Activated naive CD4-positive, alpha-beta T cell treated with anti-CD3 and anti-CD28 coated beads for 36 hours (primary cell): ENCODE data around the gene KIF18A. TPM values are rescaled to one million over a fixed set of nuclear protein-coding genes. Genes with fewer than 3 reads are reported as not detected.

Experiments
- CTCF ChIA-PET: fragments of 350-600 bp; sonication (Branson Sonifier 250); formaldehyde crosslinking; loops from one replicate; lab custom pipeline; 2021; ENCODE audit warnings: antibody characterized with exemption; lab: Charles Lee
- DNase-seq: peaks from one replicate; pipeline ENCODE4 v3.0.0-alpha.2; 2020
- H3K27ac Mint-ChIP-seq: one replicate; pipeline ENCODE4 v1.8.0; 2021; ENCODE audit warnings: mild to moderate bottlenecking, mixed read lengths
- H3K27me3 Mint-ChIP-seq: one replicate; pipeline ENCODE4 v1.8.0; 2021; ENCODE audit warnings: low read depth, mixed read lengths
- H3K36me3 Mint-ChIP-seq: one replicate; pipeline ENCODE4 v1.8.0; 2021; ENCODE audit warnings: low read depth, mixed read lengths
- H3K4me1 Mint-ChIP-seq: one replicate; pipeline ENCODE4 v1.8.0; 2021; ENCODE audit warnings: low read depth, mixed read lengths
- H3K4me3 Mint-ChIP-seq: one replicate; pipeline ENCODE4 v1.8.0; 2021; ENCODE audit warnings: mild to moderate bottlenecking, moderate library complexity, mixed read lengths
- H3K9me3 Mint-ChIP-seq: one replicate; pipeline ENCODE4 v1.8.0; 2021; ENCODE audit warnings: mixed read lengths
- intact Hi-C: fragments of 100-400 bp; cut with micrococcal nuclease; formaldehyde crosslinking; loops from one replicate; pipeline ENCODE4 v1.15.1; 2023
- total RNA-seq, 2 experiments: library from RNA; stranded (reverse); gene quantifications; one replicate each; pipeline ENCODE4 v1.2.3, GENCODE V29; 2021

Gene KIF18A
- total RNA-seq, 2 experiments from 2014 or later, result 34.7 to 36.5 TPM

DNA sequence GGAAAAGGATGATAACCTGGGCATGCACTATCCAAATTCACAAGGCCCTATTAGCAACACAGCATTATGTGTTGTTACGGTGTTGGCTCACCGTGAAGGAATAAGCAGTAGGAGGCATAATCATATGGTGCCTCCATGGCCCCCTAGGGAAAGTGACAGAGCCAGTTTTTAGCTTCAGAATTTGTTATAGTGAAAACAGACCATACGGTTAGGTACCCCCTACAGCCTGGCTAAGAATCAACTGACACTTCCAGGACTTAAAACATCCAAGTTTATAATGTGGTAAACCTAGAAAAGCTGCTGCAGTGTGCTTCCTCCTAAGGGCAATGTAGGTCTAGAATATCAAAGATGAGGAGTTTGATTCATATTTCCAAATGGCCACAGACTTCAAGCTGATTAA is 30.4 kb downstream of the KIF18A start:
- Mint-ChIP-seq H3K36me3 (peaks cover 15% of the 10 kb centered on the region), H3K4me3 (no peak overlapping the region), H3K27me3 (no peaks in the 10 kb centered on the region), H3K4me1 (no peaks in the 10 kb centered on the region), H3K27ac (no peak overlapping the region), H3K9me3 (no peaks in the 10 kb centered on the region)
- CTCF ChIA-PET, result no interaction called here
- intact Hi-C loops, result no loop called here
- DNase-seq, result no peak

DNA sequence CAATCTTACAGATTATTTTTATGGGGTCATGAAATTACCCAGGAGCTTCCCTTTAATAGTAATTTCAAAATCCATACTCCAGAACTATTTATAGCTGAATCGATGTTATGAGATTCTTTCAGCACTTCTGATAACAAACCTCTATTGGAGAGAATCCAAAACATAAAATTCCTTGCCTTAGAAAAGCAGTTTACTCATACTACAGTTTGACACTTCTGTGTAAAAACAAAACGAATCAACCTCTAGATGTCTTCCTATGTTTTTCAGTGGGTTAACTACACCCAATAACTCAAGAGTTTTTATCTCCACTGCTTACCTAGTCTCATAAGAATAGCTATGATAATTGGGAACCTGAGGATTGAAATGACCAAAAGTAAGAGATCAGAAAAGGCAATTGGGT is 35.6 kb downstream of the KIF18A start:
- Mint-ChIP-seq H3K9me3 (no peaks in the 10 kb centered on the region), H3K4me1 (no peaks in the 10 kb centered on the region), H3K27me3 (no peaks in the 10 kb centered on the region), H3K27ac (no peak overlapping the region), H3K4me3 (no peak overlapping the region), H3K36me3 (peaks cover 10% of the 10 kb centered on the region)
- intact Hi-C loops, result no loop called here
- no peak for DNase-seq
- CTCF ChIA-PET, result no interaction called here

DNA sequence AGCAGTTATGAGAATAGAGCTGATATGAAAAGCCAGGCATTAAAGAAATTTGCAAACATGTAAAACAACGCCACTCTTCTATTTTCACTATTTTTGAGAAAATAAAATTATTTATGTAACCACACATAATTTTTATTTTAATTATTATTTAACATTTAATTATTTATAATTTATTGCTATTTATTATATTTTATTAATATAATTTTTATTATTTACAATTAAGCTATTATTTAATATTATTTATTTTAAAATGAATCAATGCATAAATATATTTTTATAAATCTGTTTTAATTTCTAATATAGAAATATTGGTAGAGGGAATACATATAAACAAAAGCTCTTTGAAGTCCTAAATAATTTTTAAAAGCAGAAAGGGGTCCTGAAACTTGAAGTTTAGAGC is 36.7 kb downstream of the KIF18A start:
- DNase-seq, result no peak
- H3K27me3 Mint-ChIP-seq, result no peaks in the 10 kb centered on the region
- peaks cover 6% of the 10 kb centered on the region for H3K36me3 Mint-ChIP-seq
- H3K4me1 Mint-ChIP-seq, result no peaks in the 10 kb centered on the region
- intact Hi-C loops, result no loop called here
- no peaks in the 10 kb centered on the region for H3K9me3 Mint-ChIP-seq
- no peak overlapping the region for H3K27ac Mint-ChIP-seq
- CTCF ChIA-PET, result no interaction called here
- no peak overlapping the region for H3K4me3 Mint-ChIP-seq

DNA sequence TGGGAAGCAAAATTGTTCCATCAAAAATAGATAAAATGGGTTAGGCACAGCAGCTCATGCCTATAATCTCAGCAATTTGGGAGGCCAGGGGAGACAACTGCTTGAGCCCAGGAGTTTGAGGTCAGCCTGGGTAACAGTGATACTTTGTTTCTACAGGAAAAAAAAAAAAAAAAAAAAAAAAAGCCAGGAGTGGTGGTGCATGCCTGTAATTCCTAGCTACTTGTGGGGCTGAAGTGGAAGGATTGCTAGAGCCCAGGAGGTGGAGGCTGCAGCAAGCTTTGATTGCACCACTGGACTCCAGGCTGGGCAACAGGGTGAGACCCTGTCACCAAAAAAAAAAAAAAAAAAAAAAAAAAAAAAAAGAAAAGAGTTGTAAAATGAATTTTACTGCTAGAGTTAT is 49.6 kb downstream of the KIF18A start:
- CTCF ChIA-PET, result no interaction called here
- intact Hi-C loops, result no loop called here
- Mint-ChIP-seq H3K36me3 (peaks cover 19% of the 10 kb centered on the region), H3K27ac (no peak overlapping the region), H3K4me3 (no peak overlapping the region), H3K4me1 (no peaks in the 10 kb centered on the region), H3K27me3 (no peaks in the 10 kb centered on the region), H3K9me3 (no peaks in the 10 kb centered on the region)
- no peak for DNase-seq

DNA sequence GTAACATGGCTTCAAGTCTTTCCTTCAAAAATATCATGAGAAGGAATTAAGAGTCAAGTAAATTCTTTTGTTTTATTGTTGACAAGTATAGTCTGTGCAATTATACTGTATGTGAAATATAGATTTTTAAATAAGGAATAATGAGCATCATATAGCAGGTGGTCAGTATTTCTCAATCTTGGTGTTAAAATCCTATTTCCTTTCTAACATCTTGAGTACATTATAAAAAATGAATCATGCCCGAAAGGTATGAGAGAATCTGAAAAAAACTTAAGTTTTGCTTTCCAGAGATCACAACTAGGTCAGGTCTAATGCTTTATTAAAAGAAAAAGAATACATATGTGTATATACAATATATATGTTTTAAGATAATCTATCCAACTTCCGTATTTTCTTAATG is 53.1 kb downstream of the KIF18A start:
- no peak overlapping the region for H3K27ac Mint-ChIP-seq
- intact Hi-C loops, result no loop called here
- H3K4me1 Mint-ChIP-seq, result no peaks in the 10 kb centered on the region
- no peak overlapping the region for H3K4me3 Mint-ChIP-seq
- DNase-seq, result no peak
- H3K9me3 Mint-ChIP-seq, result no peaks in the 10 kb centered on the region
- no peaks in the 10 kb centered on the region for H3K27me3 Mint-ChIP-seq
- peaks cover 16% of the 10 kb centered on the region for H3K36me3 Mint-ChIP-seq
- CTCF ChIA-PET, result no interaction called here

DNA sequence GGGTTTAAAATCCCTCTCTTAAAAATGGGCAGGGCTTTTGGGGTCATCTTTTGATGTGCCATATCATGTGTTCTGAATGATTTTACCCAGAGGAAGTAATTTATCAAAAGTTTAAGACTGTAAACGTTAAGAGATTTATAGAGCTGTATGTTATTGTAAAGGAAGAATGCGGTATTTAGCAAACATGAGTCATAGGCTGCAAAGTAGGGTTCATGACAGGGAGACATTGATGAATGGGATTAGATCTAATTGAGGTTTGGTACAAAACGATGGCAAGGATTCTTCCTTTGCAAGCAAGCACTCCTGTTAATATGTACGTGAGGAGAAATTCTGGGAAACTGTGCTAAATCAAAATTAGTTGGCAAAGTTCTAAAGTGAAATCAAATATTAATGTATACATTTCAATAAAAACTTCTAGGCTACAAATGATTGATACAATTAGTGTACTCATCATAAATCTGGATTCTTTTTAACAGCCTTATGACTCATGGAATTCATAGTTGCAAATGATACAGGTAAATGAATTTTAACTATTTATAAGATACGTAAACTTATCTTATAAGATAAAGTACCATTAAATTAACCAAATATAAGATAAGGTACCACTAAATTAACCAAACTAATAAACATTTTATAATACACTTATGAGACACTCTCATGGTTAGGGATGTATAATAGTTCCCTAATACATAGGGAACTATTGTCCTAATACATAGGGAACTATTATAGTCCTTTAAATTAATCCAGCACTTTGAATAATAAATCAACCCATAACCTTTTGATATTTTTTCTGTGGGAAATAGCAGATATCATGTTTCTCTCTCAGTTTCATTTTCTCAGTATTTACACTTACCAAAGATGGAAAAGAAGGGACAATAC is 58.4 kb downstream of the KIF18A start:
- Mint-ChIP-seq H3K36me3 (no peaks in the 10 kb centered on the region), H3K27me3 (no peaks in the 10 kb centered on the region), H3K4me1 (no peaks in the 10 kb centered on the region), H3K4me3 (no peak overlapping the region), H3K9me3 (no peaks in the 10 kb centered on the region), H3K27ac (no peak overlapping the region)
- DNase-seq, result no peak
- intact Hi-C loops, result no loop called here
- CTCF ChIA-PET, result no interaction called here

DNA sequence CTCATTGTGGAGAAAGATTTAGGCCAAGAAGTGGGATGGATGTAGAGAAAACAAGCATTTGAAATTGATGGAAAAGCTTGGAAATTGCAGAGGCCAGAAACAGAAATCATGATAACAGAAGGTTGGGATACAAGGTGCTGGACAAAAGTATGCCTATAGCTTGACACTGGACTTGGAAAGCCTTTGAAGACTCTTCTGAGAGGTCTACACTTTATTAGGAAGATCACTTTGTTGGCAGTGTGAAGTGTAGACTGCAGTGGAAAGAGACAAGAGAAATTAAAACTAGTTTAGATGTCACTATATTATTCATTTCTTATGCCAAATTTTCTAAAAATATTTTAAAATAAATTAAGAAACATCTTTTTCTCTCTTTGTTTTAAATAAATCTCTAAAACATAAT is 59.1 kb downstream of the KIF18A start:
- DNase-seq, result no peak
- no peaks in the 10 kb centered on the region for H3K4me1 Mint-ChIP-seq
- intact Hi-C loops, result no loop called here
- H3K27me3 Mint-ChIP-seq, result no peaks in the 10 kb centered on the region
- H3K9me3 Mint-ChIP-seq, result no peaks in the 10 kb centered on the region
- CTCF ChIA-PET, result no interaction called here
- H3K27ac Mint-ChIP-seq, result no peak overlapping the region
- H3K36me3 Mint-ChIP-seq, result no peaks in the 10 kb centered on the region
- no peak overlapping the region for H3K4me3 Mint-ChIP-seq

DNA sequence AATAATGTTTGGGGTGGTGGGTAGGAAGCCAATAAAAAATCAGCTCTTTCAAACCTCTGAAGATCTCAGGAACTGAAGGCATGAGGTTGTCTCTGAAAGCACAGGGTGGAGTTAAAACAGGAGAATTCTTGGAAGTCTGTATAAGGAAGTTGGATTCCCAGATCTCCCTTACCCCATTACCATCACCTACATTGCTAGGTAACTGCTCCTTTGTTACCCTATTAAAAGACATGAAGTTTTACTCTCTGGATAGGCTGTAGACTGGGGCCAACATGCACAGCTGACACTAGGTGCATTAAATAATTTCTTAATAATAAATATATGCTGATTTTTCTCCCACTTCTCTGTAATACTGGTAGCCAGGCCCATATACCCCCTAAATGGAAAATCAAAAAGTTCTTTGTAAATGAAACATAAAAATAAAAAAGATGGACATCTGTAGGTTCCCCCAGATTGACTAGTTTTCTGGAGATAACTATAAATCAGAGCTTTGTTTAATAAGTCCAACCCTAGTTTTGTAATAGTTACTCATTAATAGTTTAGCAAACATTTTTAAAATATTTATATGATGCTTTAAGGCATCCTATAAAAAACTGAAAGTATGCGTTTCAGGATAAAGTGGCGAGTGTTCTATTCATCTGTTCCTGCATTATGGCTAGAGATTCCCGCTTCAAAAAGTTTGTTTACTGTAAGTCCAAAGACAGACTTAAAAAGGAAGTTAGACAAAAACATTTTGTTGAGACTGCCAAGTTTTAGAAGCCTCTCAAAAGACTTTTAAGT is 63.8 kb downstream of the KIF18A start:
- intact Hi-C loops, result no loop called here
- Mint-ChIP-seq H3K36me3 (no peaks in the 10 kb centered on the region), H3K4me3 (no peak overlapping the region), H3K4me1 (no peaks in the 10 kb centered on the region), H3K27me3 (no peaks in the 10 kb centered on the region), H3K27ac (no peak overlapping the region), H3K9me3 (no peaks in the 10 kb centered on the region)
- CTCF ChIA-PET, result no interaction called here
- no peak for DNase-seq

DNA sequence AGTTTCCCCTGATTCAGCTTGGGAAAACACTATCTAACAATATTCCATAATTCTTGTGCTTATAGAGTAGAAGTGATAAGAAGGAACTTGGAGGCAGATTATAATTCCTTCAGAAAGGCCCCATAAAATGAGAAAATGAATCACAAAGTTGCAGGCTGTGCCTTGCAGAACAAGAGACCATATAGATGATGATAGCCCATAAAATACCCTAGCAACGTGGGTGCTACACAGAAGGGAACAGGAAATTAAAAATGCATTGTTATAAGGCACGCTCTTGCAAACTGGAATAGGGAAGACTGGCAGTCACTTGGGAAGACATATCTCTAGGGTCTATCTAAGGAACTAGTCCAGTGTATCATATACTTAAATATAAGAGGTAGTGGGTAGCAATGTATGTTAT is 67.6 kb downstream of the KIF18A start:
- H3K27me3 Mint-ChIP-seq, result no peaks in the 10 kb centered on the region
- intact Hi-C loops, result no loop called here
- no peak overlapping the region for H3K4me3 Mint-ChIP-seq
- H3K36me3 Mint-ChIP-seq, result peaks cover 4% of the 10 kb centered on the region
- CTCF ChIA-PET, result no interaction called here
- no peak overlapping the region for H3K27ac Mint-ChIP-seq
- H3K9me3 Mint-ChIP-seq, result no peaks in the 10 kb centered on the region
- DNase-seq, result no peak
- no peaks in the 10 kb centered on the region for H3K4me1 Mint-ChIP-seq

- intact Hi-C loops, result no loop called here
- CTCF ChIA-PET, result no interaction called here
- Mint-ChIP-seq H3K4me3 (no peak overlapping the region), H3K4me1 (no peaks in the 10 kb centered on the region), H3K27me3 (no peaks in the 10 kb centered on the region), H3K36me3 (peaks cover 4% of the 10 kb centered on the region), H3K9me3 (no peaks in the 10 kb centered on the region), H3K27ac (no peak overlapping the region)
- no peak for DNase-seq
These were observed 69.2 kb downstream of the KIF18A start for GRCh38 chr11:28038775-28039174.

GRCh38 chr11:28026634-28027290 is 81.2 kb downstream of the KIF18A start:
- Mint-ChIP-seq H3K4me1 (no peaks in the 10 kb centered on the region), H3K9me3 (peaks cover 6% of the 10 kb centered on the region), H3K27me3 (no peaks in the 10 kb centered on the region), H3K27ac (no peak overlapping the region), H3K4me3 (no peak overlapping the region), H3K36me3 (peaks cover 22% of the 10 kb centered on the region)
- DNase-seq, result no peak
- intact Hi-C loops, result no loop called here
- CTCF ChIA-PET, result no interaction called here

- no peak overlapping the region for H3K4me3 Mint-ChIP-seq
- H3K36me3 Mint-ChIP-seq, result no peaks in the 10 kb centered on the region
- H3K27me3 Mint-ChIP-seq, result no peaks in the 10 kb centered on the region
- no peaks in the 10 kb centered on the region for H3K9me3 Mint-ChIP-seq
- DNase-seq, result no peak
- intact Hi-C loops, result no loop called here
- no peak overlapping the region for H3K27ac Mint-ChIP-seq
- CTCF ChIA-PET, result no interaction called here
- H3K4me1 Mint-ChIP-seq, result no peaks in the 10 kb centered on the region
These were observed 90.1 kb downstream of the KIF18A start for GRCh38 chr11:28017816-28018215.
